HG03159 (cell line): ENCODE data around the gene ACVRL1.

Experiments
- ATAC-seq: cut with Tn5 transposase; IDR thresholded peaks from one replicate; pipeline ENCODE4 v1.9.1; 2021; ENCODE audit warnings: mild to moderate bottlenecking, moderate library complexity; ENCODE audit not compliant: unreplicated experiment

The ACVRL1 gene

GRCh38 chr12:51959921-51960320, 52.6 kb downstream of the ACVRL1 start:
- ATAC-seq, result no peak

- ATAC-seq, result no peak
Observed at GRCh38 chr12:51960488-51960887, 53.2 kb downstream of the ACVRL1 start.

- ATAC-seq, result no peak
Observed at GRCh38 chr12:51960890-51961289, 53.6 kb downstream of the ACVRL1 start.

GRCh38 chr12:51961834-51962233, 54.5 kb downstream of the ACVRL1 start:
- no peak for ATAC-seq

- ATAC-seq, result no peak
Observed at GRCh38 chr12:51962737-51963136, 55.4 kb downstream of the ACVRL1 start.

- no peak for ATAC-seq
Observed at GRCh38 chr12:51963477-51963876, 56.2 kb downstream of the ACVRL1 start.

- no peak for ATAC-seq
Observed at GRCh38 chr12:51969643-51970042, 62.3 kb downstream of the ACVRL1 start.

- peak; percentile 85 for ATAC-seq
Observed at GRCh38 chr12:51970904-51971646, 63.8 kb downstream of the ACVRL1 start.

- ATAC-seq, result no peak
Observed at GRCh38 chr12:51971679-51972421, 64.5 kb downstream of the ACVRL1 start.

- ATAC-seq, result no peak
Observed at GRCh38 chr12:51972422-51972812, 65.1 kb downstream of the ACVRL1 start.

GRCh38 chr12:51972849-51973273, 65.6 kb downstream of the ACVRL1 start:
- no peak for ATAC-seq
